Measurements from ENCODE around the gene SMARCC2.
"Not testable (repeated sequence)": the region's sequence is repeated elsewhere in the genome, so short reads cannot be mapped to it uniquely, and the experiment has no call there.

SMARCC2 gene

DNA sequence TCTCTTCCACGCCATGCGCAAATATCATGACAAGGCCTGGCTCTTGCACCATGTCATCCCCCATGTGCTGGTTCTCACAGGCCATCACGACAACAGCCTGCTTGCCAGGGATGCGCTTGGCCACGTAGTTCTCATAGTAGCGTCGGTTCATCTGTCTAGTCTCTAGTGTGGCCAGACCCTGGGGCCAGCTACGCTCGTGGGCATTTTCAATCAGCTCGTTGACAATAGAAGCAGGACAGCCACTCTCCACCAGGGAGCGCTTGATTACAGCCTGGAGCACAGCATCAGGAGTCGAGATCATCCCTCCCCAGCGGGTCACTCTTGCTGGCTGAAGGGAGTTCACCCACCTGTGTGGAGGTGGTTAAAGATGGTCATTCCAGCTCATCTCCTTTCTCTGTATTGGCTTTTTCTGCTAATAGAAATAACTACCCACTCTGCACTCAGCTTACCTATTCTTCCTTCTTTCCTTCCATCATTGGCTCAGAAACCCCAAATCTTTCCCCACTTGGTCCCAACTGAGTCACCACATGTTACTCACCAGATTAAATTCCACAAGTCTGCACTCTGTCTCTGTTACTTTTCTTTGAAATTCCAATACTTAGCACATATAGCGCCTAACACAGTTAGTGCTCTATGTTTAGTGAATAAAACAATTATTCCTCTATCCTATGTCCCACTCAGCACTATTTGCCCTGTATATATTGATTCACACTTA, 17.3 kb upstream of the SMARCC2 start:
- DNase-seq: no peak

- DNase-seq: no peak
Measured at GRCh38 chr12:56205445-56205844, 16.2 kb upstream of the SMARCC2 start.

DNA sequence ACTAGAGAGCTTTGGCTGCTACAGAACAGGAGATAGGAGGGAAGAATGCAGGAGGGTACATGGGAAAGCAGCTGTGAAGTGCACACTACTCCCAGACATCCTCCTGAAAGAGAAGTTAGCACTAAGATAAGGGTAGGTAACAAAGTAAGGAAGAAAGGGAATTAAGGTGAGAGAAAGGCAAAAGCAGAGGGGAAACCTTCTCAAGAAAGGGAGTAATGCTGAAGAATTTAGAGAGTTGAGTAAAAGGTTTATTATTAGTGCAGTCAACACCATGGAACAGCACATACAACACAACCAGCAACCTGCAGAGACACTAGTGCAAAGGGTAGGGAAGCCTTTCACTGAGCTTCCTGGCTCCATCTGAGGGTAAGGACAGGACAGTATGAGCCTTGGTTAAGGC, 15.0 kb upstream of the SMARCC2 start:
- no peak for DNase-seq

GRCh38 chr12:56202838-56203237, 13.6 kb upstream of the SMARCC2 start:
- DNase-seq: no peak

- no peak for DNase-seq
Measured at GRCh38 chr12:56202366-56202765, 13.1 kb upstream of the SMARCC2 start.

- no peak for DNase-seq
Measured at GRCh38 chr12:56198836-56199235, 9.6 kb upstream of the SMARCC2 start.

GRCh38 chr12:56197921-56198635, 8.8 kb upstream of the SMARCC2 start:
- no peak for DNase-seq

DNA sequence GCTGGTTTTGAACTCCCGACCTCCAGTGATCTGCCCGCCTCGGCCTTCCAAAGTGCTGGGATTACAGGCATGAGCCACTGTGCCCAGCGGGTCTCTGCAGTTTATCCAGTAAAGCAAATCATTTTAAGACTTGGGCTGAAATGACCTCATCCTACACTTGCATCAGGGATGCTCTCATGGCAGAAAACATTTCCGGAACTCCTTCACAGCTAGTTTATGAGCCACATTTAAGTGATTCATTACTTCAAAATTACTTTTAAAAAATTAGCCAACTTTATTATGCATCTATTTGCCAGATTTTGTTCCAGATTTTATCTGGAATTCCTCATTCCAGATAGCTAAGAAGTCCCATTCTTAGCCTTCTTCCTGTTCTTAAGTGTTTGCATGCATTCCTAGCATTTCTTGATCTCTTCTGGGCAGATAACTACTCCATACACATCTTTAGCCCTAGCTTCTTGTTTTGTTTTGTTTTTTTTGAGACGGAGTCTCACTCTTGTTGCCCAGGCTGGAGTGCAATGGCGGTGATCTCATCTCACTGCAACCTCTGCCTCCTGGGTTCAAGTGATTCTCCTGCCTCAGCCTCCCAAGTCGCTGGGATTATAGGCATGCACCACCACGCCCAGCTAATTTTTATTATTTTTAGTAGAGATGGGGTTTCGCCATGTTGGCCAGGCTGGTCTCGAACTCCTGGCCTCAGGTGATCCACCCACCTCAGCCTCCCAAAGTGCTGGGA, 7.7 kb upstream of the SMARCC2 start:
- DNase-seq: not testable (repeated sequence)

DNA sequence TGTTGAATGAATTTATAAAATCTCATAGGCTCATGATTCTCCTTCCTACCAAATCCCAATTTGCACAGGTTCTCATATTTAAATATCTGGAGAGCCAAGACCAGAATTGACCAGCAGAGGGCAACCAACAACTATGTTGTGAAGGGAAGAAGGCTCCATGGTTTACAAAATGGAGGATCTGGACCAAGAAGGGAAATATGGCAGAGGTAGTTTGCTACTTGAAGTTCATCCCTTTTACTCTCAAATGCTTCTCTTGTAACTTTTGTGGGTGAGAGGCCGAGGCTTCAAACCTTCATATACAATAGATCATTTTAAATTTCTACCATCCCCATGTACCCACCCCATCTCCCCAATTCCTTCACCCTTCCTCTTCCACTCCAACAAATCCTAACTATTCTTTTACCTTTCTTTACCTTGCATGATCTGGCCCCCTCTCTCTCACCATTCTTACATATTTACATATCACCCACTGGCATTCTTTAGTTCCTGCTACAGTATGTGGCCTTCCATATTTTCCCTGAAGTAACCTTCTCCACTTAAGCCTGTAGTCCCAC, 3.8 kb upstream of the SMARCC2 start:
- DNase-seq: peak; percentile 67

DNA sequence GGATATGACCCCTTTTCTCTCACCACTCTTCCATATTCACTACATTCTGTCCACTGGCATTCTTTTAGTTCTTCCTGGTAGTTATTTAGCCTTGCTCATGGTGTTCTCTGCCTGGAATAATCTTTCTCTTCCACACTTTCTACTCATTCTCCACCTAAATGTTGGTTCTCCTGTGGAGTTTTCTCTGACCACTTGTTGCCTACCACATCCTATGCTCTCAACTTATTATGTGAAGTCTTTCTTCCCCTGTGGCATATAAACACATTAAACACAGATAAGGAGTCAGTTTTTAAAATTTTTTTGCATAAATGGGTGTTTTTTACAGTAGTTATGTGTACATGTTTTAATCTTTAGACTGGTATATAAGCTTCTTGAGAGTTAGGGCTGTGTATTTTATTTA, 3.3 kb upstream of the SMARCC2 start:
- no peak for DNase-seq

GRCh38 chr12:56190695-56191155, 1.4 kb upstream of the SMARCC2 start:
- DNase-seq: peak; percentile 36

GRCh38 chr12:56189918-56190694, 823 bp upstream of the SMARCC2 start:
- DNase-seq: peak; percentile 62

DNA sequence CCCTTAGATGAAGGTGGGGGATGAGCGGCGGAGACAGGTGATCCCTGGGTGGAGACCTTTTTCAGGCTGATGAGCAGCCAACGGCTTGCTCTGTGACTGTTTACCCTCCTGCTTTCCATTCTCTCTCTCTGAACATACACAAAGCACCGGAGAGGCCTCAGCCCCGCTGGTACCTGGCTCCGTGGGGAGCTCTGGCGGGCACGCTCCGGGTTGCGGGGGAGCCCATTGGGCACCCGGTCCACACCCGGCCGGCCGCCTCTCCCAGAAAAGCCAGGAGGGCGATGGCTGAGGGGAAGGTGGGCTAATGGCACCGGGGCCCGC, 545 bp downstream of the SMARCC2 start:
- DNase-seq: peak; percentile 21

DNA sequence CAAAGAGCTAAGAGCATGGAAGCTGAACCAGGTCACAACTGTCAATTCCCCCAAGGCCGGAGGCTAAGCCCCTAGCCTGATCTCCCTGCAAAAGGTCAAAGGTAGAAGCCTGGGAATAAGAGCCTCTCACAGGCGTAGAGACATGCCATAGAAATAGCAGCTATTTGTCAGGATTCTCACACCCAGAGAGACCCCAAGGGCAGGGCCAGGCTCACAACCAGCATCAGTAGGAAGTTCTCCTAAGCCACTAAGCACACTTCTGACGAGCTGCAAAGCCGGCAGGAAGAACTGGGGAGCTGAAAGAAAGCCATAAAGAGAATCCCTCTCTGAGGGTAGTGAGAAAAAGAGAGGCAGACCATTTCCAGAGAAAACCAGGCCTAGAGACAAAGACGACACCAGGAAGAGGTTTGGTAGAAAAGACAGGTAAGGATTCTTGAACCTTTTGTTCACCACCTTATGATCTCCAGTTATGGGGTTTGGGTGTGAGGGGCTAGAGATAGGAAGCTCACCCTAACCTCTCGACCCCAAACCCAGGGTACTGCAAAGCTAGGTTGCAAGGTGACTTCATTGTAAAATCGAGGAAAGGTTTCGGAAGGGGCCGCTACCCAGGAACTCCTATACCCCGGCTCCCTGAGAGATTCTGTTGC, 1.0 kb downstream of the SMARCC2 start:
- no peak for DNase-seq

DNA sequence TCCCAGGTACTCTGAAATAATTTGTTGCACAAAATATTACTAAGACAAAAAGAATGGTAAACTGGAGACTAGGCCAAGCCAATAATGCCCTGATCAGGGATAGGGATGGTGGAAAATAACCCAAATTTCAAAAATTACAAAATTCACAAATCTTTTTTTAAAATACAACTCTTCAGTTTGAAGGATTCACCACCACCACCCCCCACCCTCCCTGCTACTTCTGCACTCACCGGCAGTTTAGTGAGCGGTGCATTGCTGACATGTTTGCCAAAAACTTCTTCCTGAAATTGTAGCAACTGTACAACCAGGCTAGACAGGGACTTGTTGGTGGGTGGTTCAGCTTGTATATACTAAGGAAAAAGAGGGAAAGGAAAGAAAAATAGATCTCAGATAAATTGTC, 2.3 kb downstream of the SMARCC2 start:
- no peak for DNase-seq

DNA sequence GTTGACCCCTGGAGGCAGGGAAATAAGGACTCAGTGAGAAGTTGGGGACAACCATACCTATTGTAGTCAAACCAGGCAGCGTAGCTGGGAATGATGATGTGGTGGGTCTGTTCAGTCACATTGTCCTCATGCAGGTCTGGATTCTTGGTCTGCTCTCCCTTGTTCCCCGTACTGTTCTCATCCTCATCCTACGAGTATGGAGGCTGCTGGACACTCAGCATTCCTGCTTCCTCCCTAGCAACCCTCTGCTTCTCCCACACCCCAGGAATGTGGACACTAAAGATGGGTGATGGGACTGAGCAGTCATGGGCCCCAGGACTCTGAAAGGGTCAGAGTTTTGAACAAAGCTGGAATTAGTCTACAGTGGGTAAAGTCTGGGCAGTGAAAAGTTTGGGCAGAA, 10.9 kb downstream of the SMARCC2 start:
- no peak for DNase-seq

GRCh38 chr12:56172839-56173238, 16.4 kb downstream of the SMARCC2 start:
- no peak for DNase-seq

- DNase-seq: no peak
Measured at GRCh38 chr12:56169229-56169759, 20.0 kb downstream of the SMARCC2 start.

DNA sequence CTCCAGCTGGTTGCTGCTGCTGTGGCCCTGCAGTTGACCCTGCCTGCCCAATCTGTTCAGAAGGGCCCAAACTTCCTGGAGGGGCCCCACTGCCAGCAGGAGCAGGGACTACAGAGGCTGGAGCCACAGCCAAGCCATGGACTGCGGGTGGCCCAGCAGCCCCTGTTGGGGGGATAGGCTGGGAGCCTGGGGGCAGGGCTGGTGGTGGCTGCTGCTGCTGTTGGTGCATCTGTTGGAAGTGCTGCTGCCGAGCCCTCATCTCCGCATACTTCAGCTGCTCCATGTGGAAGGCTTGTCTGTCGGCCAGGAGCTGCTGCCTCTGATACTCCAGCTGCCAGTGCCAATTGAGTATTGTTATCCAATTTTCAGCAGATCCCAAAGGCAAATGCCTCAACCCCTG, 23.9 kb downstream of the SMARCC2 start:
- no peak for DNase-seq

DNA sequence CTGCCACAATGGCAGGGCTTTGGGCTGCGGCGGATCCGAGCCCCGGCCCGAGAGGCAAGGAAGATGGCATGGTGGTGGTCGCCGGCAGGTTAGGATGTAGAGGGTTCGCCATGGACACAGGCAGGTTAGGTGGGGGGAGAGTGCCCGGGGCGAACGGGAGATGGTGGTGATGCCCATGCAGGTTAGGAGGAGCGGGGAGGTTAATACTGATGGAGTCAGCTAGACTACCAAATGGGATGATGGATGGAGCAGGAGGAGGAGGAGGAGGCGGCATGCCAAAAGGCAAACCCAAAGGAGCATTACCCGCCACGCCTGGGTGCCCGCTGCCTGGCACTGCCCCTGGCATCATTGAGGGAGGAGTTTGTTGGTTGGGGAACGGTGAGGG, 24.9 kb downstream of the SMARCC2 start:
- DNase-seq: no peak

DNA sequence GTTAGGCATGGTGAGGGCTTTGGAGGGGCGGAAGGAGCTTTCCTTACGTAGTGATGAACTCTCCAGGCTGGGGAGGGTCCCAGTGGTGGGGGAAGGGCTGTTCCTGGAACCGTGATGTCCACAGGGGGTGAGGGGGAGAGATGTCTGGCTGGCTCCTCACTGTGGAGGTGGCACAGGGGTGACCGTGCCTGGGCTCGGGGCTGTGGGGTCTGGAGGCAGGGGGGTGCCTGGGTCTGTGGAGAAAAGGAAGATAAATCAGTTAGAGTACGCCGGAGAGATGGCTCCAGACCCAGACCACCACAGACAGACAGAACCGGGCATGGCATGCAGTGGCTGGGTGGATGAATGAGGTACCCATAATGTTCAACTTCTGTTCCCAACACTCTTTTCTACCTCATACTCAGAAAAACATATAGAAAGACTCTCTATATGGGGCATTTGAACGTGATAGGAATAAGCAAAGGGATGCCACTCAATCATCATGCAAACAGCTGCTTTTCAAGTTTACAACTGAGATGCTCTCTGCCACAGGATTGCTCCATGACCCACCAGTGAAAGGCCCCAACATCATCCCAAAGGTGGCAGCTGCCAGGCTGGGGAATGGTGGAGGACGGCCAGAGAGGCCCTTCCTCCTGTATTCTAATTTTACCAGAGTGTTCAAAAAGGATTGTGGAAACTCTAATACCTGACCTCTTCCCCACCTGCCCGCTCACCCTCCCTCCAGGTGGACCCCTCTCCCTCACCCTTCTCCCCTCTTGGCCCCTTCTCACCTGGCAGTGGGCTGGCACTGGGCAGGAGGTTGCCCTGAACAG, 25.5 kb downstream of the SMARCC2 start:
- no peak for DNase-seq
